RWPE2 (cell line): ENCODE results near the gene CHKA.

Source experiments
- ATAC-seq: fragments of 200-7000 bp; cut with Tn5 transposase; 3 replicates; pipeline ENCODE4 v1.9.1; 2021; ENCODE audit warnings: low read depth
- DNase-seq: peaks from one replicate; pipeline ENCODE4 v3.0.0-alpha.2; 2020; ENCODE audit warnings: low spot score
- H3K27ac ChIP-seq: fragments of 450-650 bp; 2 replicates; pipeline ENCODE4 v1.5.1; 2017; ENCODE audit warnings: mild to moderate bottlenecking; ENCODE audit not compliant: poor library complexity, severe bottlenecking
- H3K27me3 ChIP-seq: fragments of 250-450 bp; sonication (Bioruptor Pico); 2 replicates; pipeline ENCODE4 v1.5.1; 2021; ENCODE audit warnings: mild to moderate bottlenecking, moderate library complexity; ENCODE audit not compliant: insufficient read depth, poor library complexity, severe bottlenecking
- H3K36me3 ChIP-seq: fragments of 250-450 bp; sonication (Bioruptor Pico); 2 replicates; pipeline ENCODE4 v1.5.1; 2020; ENCODE audit warnings: low read depth, mild to moderate bottlenecking, moderate library complexity
- H3K4me1 ChIP-seq: fragments of 250-450 bp; sonication (Bioruptor Pico); 2 replicates; pipeline ENCODE4 v1.5.1; 2021; ENCODE audit warnings: mild to moderate bottlenecking, moderate library complexity; ENCODE audit not compliant: insufficient read depth, poor library complexity, severe bottlenecking
- H3K4me3 ChIP-seq: fragments of 250-450 bp; sonication (Bioruptor Pico); 2 replicates; pipeline ENCODE4 v1.5.1; 2021; ENCODE audit warnings: mild to moderate bottlenecking, moderate library complexity; ENCODE audit not compliant: severe bottlenecking
- H3K9me3 ChIP-seq: fragments of 250-450 bp; sonication (Bioruptor Pico); 2 replicates; pipeline ENCODE4 v1.5.1; 2021; ENCODE audit warnings: mild to moderate bottlenecking, moderate library complexity; ENCODE audit not compliant: severe bottlenecking
- CTCF ChIP-seq: fragments of 450-650 bp; IDR thresholded peaks from one replicate; pipeline ENCODE4 v1.5.1; 2017; ENCODE audit warnings: mild to moderate bottlenecking, moderate library complexity; ENCODE audit not compliant: poor library complexity, severe bottlenecking

Gene CHKA

GRCh38 chr11:68003846-68004550 is 117.2 kb downstream of the CHKA start, which contains the start of gene UNC93B1:
UNC93B1 (minus strand) TSS chr11:68004097; CDS start chr11:68004043, 54 bp downstream.
- Histone ChIP-seq H3K4me1 (peaks cover 7% of the 10 kb centered on the region), H3K4me3 (peak within 1 kb of the TSS; percentile 42), H3K36me3 (no peaks in the 10 kb centered on the region), H3K27ac (peak within 1 kb of the TSS; percentile 35), H3K27me3 (no peaks in the 10 kb centered on the region), H3K9me3 (no peaks in the 10 kb centered on the region)
- ATAC-seq: peak; percentile 74
- DNase-seq: peak; percentile 88
- TF ChIP-seq CTCF: no peak

GRCh38 chr11:68002938-68003845 is 118.0 kb downstream of the CHKA start:
- peak overlapping the region; percentile 42 for H3K4me3 ChIP-seq
- no peaks in the 10 kb centered on the region for H3K4me1 ChIP-seq
- peak overlapping the region; percentile 35 for H3K27ac ChIP-seq
- ATAC-seq (peak; percentile 64), DNase-seq (peak; percentile 74)
- no peaks in the 10 kb centered on the region for H3K36me3 ChIP-seq
- H3K27me3 ChIP-seq: no peaks in the 10 kb centered on the region
- H3K9me3 ChIP-seq: no peaks in the 10 kb centered on the region
- no peak for TF ChIP-seq CTCF
